D341Med (cell line): ENCODE measurements around the gene ZNF618.

Experiments used
- DNase-seq: peaks from one replicate; pipeline ENCODE4 v3.0.0; 2012; ENCODE audit warnings: low spot score

Gene ZNF618

GRCh38 chr9:113911850-113912557, 35.9 kb downstream of the ZNF618 start:
- peak; percentile 86 for DNase-seq

- no peak for DNase-seq
These were observed 36.7 kb downstream of the ZNF618 start for GRCh38 chr9:113912816-113913215.

- DNase-seq: no peak
These were observed 37.5 kb downstream of the ZNF618 start for GRCh38 chr9:113913426-113914195.

- no peak for DNase-seq
These were observed 38.4 kb downstream of the ZNF618 start for GRCh38 chr9:113914517-113914916.

GRCh38 chr9:113915817-113916434, 39.8 kb downstream of the ZNF618 start:
- DNase-seq: no peak

- no peak for DNase-seq
These were observed 40.8 kb downstream of the ZNF618 start for GRCh38 chr9:113916931-113917330.

GRCh38 chr9:113918697-113919350, 42.7 kb downstream of the ZNF618 start:
- no peak for DNase-seq

GRCh38 chr9:113919382-113919781, 43.3 kb downstream of the ZNF618 start:
- no peak for DNase-seq

- DNase-seq: no peak
These were observed 43.8 kb downstream of the ZNF618 start for GRCh38 chr9:113919871-113920270.

- DNase-seq: no peak
These were observed 44.8 kb downstream of the ZNF618 start for GRCh38 chr9:113920872-113921271.

- DNase-seq: no peak
These were observed 45.4 kb downstream of the ZNF618 start for GRCh38 chr9:113921396-113921925.

GRCh38 chr9:113922160-113922559, 46.1 kb downstream of the ZNF618 start:
- DNase-seq: no peak

- no peak for DNase-seq
These were observed 50.1 kb downstream of the ZNF618 start for GRCh38 chr9:113926211-113926610.

- no peak for DNase-seq
These were observed 51.2 kb downstream of the ZNF618 start for GRCh38 chr9:113927277-113927676.

- DNase-seq: no peak
These were observed 52.2 kb downstream of the ZNF618 start for GRCh38 chr9:113928269-113928668.

- DNase-seq: no peak
These were observed 53.7 kb downstream of the ZNF618 start for GRCh38 chr9:113929634-113930389.

- no peak for DNase-seq
These were observed 54.3 kb downstream of the ZNF618 start for GRCh38 chr9:113930390-113930783.

- DNase-seq: no peak
These were observed 55.0 kb downstream of the ZNF618 start for GRCh38 chr9:113931140-113931539.

- no peak for DNase-seq
These were observed 55.7 kb downstream of the ZNF618 start for GRCh38 chr9:113931777-113932176.

GRCh38 chr9:113932906-113933584, 56.9 kb downstream of the ZNF618 start:
- no peak for DNase-seq

GRCh38 chr9:113933671-113934070, 57.6 kb downstream of the ZNF618 start:
- DNase-seq: no peak
